Measurements from ENCODE around the gene SLC1A2. TPM values are rescaled to one million over a fixed set of nuclear protein-coding genes. Genes with fewer than 3 reads are reported as not detected.
"Not testable (repeated sequence)": the region's sequence is repeated elsewhere in the genome, so short reads cannot be mapped to it uniquely, and the experiment has no call there.

SLC1A2 gene
- total RNA-seq, 2 donors from 2014 or later: 0.43 to 0.50 TPM

GRCh38 chr11:35227576-35228327 is 191.6 kb downstream of the SLC1A2 start:
- no peak for DNase-seq
- ATAC-seq: peak; percentile 59

GRCh38 chr11:35226756-35227155 is 192.6 kb downstream of the SLC1A2 start:
- intact Hi-C loops (cut with DNase I, micrococcal nuclease); DNase-seq; ATAC-seq: not testable (repeated sequence)

More at GRCh38 chr11:35227576-35228327, 191.6 kb downstream of the SLC1A2 start:
- intact Hi-C loops (cut with DNase I, micrococcal nuclease): no loop called here

- ATAC-seq: no peak
- intact Hi-C loops (cut with DNase I, micrococcal nuclease): no loop called here
- DNase-seq: no peak
Observed at GRCh38 chr11:35225946-35226520, 193.3 kb downstream of the SLC1A2 start.

GRCh38 chr11:35223991-35224390 is 195.4 kb downstream of the SLC1A2 start:
- no peak for DNase-seq
- intact Hi-C loops (cut with DNase I, micrococcal nuclease): no loop called here
- no peak for ATAC-seq

- ATAC-seq (no peak), DNase-seq (no peak)
- intact Hi-C loops (cut with DNase I, micrococcal nuclease): no loop called here
Observed at GRCh38 chr11:35223371-35223796, 196.0 kb downstream of the SLC1A2 start.

- intact Hi-C loops (cut with DNase I, micrococcal nuclease): no loop called here
- DNase-seq (no peak), ATAC-seq (no peak)
Observed at GRCh38 chr11:35218956-35219355, 200.4 kb downstream of the SLC1A2 start.

GRCh38 chr11:35216962-35217678 is 202.2 kb downstream of the SLC1A2 start:
- DNase-seq: no peak
- ATAC-seq: no peak
- intact Hi-C loops (cut with DNase I, micrococcal nuclease): no loop called here

GRCh38 chr11:35215945-35216344 is 203.4 kb downstream of the SLC1A2 start:
- DNase-seq: no peak
- ATAC-seq: no peak
- intact Hi-C loops (cut with DNase I, micrococcal nuclease): no loop called here

GRCh38 chr11:35214792-35215193 is 204.6 kb downstream of the SLC1A2 start:
- ATAC-seq (no peak), DNase-seq (no peak)

GRCh38 chr11:35214226-35214770 is 205.1 kb downstream of the SLC1A2 start:
- DNase-seq (no peak), ATAC-seq (no peak)
- intact Hi-C loops (cut with DNase I, micrococcal nuclease): no loop called here

More at GRCh38 chr11:35214792-35215193, 204.6 kb downstream of the SLC1A2 start:
- intact Hi-C loops (cut with DNase I, micrococcal nuclease): no loop called here

- ATAC-seq (no peak), DNase-seq (no peak)
- intact Hi-C loops (cut with DNase I, micrococcal nuclease): no loop called here
Observed at GRCh38 chr11:35211952-35212351, 207.4 kb downstream of the SLC1A2 start.

GRCh38 chr11:35210876-35211546 is 208.3 kb downstream of the SLC1A2 start:
- ATAC-seq (no peak), DNase-seq (no peak)
- intact Hi-C loops (cut with DNase I, micrococcal nuclease): no loop called here

- no peak for DNase-seq
- no peak for ATAC-seq
- intact Hi-C loops (cut with DNase I, micrococcal nuclease): no loop called here
Observed at GRCh38 chr11:35208795-35209194, 210.6 kb downstream of the SLC1A2 start.

GRCh38 chr11:35207471-35208403 is 211.6 kb downstream of the SLC1A2 start:
- intact Hi-C loops (cut with DNase I, micrococcal nuclease): no loop called here
- ATAC-seq: no peak
- no peak for DNase-seq

- DNase-seq (no peak), ATAC-seq (no peak)
- intact Hi-C loops (cut with DNase I, micrococcal nuclease): no loop called here
Observed at GRCh38 chr11:35206616-35207015, 212.7 kb downstream of the SLC1A2 start.

GRCh38 chr11:35204614-35205013 is 214.7 kb downstream of the SLC1A2 start:
- intact Hi-C loops (cut with DNase I, micrococcal nuclease): no loop called here
- DNase-seq (no peak), ATAC-seq (no peak)

Data from left colon (tissue), 2 donors.